HEK293 (cell line): ENCODE results near the gene CWF19L1.

Experiments
- GLIS1 ChIP-seq: fragments of 450-650 bp; formaldehyde crosslinking; IDR thresholded peaks from 2 replicates; pipeline ENCODE4 v1.5.1; 2016; ENCODE audit warnings: missing biosample characterization, missing genetic modification characterization
- KLF10 ChIP-seq: fragments of 450-650 bp; IDR thresholded peaks from 2 replicates; pipeline ENCODE4 v1.5.1; 2018; ENCODE audit warnings: missing biosample characterization, mild to moderate bottlenecking, missing genetic modification characterization
- KLF9 ChIP-seq: fragments of 450-650 bp; formaldehyde crosslinking; IDR thresholded peaks from 2 replicates; pipeline ENCODE4 v1.5.1; 2016; ENCODE audit warnings: missing biosample characterization, missing genetic modification characterization, low read depth
- PRDM1 ChIP-seq: fragments of 450-650 bp; formaldehyde crosslinking; IDR thresholded peaks from 2 replicates; pipeline ENCODE4; 2016; ENCODE audit warnings: missing biosample characterization, missing genetic modification characterization
- TRIM28 ChIP-seq: IDR thresholded peaks from 2 replicates; pipeline ENCODE4 v1.6.1; 2011; ENCODE audit warnings: low read length, control low read depth, borderline replicate concordance
- ZBTB7A ChIP-seq: fragments of 450-650 bp; formaldehyde crosslinking; IDR thresholded peaks from 2 replicates; pipeline ENCODE4 v1.5.1; 2016; ENCODE audit warnings: low read depth, missing biosample characterization, missing genetic modification characterization
- ZBTB8A ChIP-seq: fragments of 450-650 bp; formaldehyde crosslinking; IDR thresholded peaks from 2 replicates; pipeline ENCODE4 v1.5.1; 2016; ENCODE audit warnings: missing biosample characterization, missing genetic modification characterization
- ZFP37 ChIP-seq: fragments of 450-650 bp; formaldehyde crosslinking; IDR thresholded peaks from 2 replicates; pipeline ENCODE4 v1.5.1; 2016; ENCODE audit warnings: missing biosample characterization, missing genetic modification characterization
- ZNF214 ChIP-seq: fragments of 450-650 bp; formaldehyde crosslinking; IDR thresholded peaks from 2 replicates; pipeline ENCODE4 v1.5.1; 2017; ENCODE audit warnings: missing biosample characterization, mild to moderate bottlenecking, missing genetic modification characterization, borderline replicate concordance
- ZNF221 ChIP-seq: fragments of 450-650 bp; formaldehyde crosslinking; IDR thresholded peaks from 2 replicates; pipeline ENCODE4 v1.5.1; 2017; ENCODE audit warnings: missing biosample characterization, missing genetic modification characterization, borderline replicate concordance
- ZNF24 ChIP-seq: fragments of 450-650 bp; formaldehyde crosslinking; IDR thresholded peaks from 2 replicates; pipeline ENCODE4 v1.5.1; 2016; ENCODE audit warnings: missing biosample characterization, missing genetic modification characterization
- ZNF391 ChIP-seq: fragments of 450-650 bp; formaldehyde crosslinking; IDR thresholded peaks from 2 replicates; pipeline ENCODE4 v1.5.1; 2016; ENCODE audit warnings: low read depth, missing biosample characterization, missing genetic modification characterization, borderline replicate concordance
- ZNF501 ChIP-seq: fragments of 450-650 bp; formaldehyde crosslinking; IDR thresholded peaks from 2 replicates; pipeline ENCODE4 v1.5.1; 2016; ENCODE audit warnings: missing biosample characterization, missing genetic modification characterization
- ZNF514 ChIP-seq: fragments of 450-650 bp; formaldehyde crosslinking; IDR thresholded peaks from 2 replicates; pipeline ENCODE4 v1.5.1; 2016; ENCODE audit warnings: missing biosample characterization, missing genetic modification characterization
- ZNF548 ChIP-seq: fragments of 450-650 bp; formaldehyde crosslinking; IDR thresholded peaks from 2 replicates; pipeline ENCODE4 v1.5.1; 2016; ENCODE audit warnings: missing biosample characterization, missing genetic modification characterization
- ZNF600 ChIP-seq: fragments of 450-650 bp; formaldehyde crosslinking; IDR thresholded peaks from 2 replicates; pipeline ENCODE4 v1.5.1; 2016; ENCODE audit warnings: missing biosample characterization, missing genetic modification characterization
- ZNF664 ChIP-seq: fragments of 450-650 bp; formaldehyde crosslinking; IDR thresholded peaks from 2 replicates; pipeline ENCODE4 v1.5.1; 2016; ENCODE audit warnings: missing biosample characterization, missing genetic modification characterization
- TF ChIP-seq, protein P1 (sequence below): fragments of 450-650 bp; formaldehyde crosslinking; IDR thresholded peaks from 2 replicates; pipeline ENCODE4 v1.5.1; 2016; ENCODE audit warnings: missing biosample characterization, missing genetic modification characterization
- TF ChIP-seq, protein P2 (sequence below): fragments of 450-650 bp; formaldehyde crosslinking; conservative IDR thresholded peaks from 2 replicates; pipeline ENCODE4 v1.5.1; 2016; ENCODE audit warnings: low read depth, missing biosample characterization, missing genetic modification characterization
- TF ChIP-seq, protein P3 (sequence below): fragments of 450-650 bp; formaldehyde crosslinking; IDR thresholded peaks from 2 replicates; pipeline ENCODE4 v1.5.1; 2016; ENCODE audit warnings: missing biosample characterization, missing genetic modification characterization
- TF ChIP-seq, protein P4 (sequence below): sonication (generic); formaldehyde crosslinking; IDR thresholded peaks from 2 replicates; pipeline ENCODE4 v1.8.1; 2022; ENCODE audit warnings: mild to moderate bottlenecking, moderate library complexity, missing genetic modification reagents
- TF ChIP-seq, protein P5 (sequence below): fragments of 450-650 bp; formaldehyde crosslinking; optimal IDR thresholded peaks from 2 replicates; pipeline ENCODE3; 2016; ENCODE audit warnings: missing biosample characterization, mild to moderate bottlenecking, missing genetic modification characterization
- TF ChIP-seq, protein P6 (sequence below): fragments of 450-650 bp; formaldehyde crosslinking; IDR thresholded peaks from 2 replicates; pipeline ENCODE4 v1.5.1; 2016; ENCODE audit warnings: missing biosample characterization, missing genetic modification characterization
- TF ChIP-seq, protein P7 (sequence below): fragments of 450-650 bp; formaldehyde crosslinking; IDR thresholded peaks from 2 replicates; pipeline ENCODE4 v1.5.1; 2016; ENCODE audit warnings: missing biosample characterization, missing genetic modification characterization

The CWF19L1 gene

DNA sequence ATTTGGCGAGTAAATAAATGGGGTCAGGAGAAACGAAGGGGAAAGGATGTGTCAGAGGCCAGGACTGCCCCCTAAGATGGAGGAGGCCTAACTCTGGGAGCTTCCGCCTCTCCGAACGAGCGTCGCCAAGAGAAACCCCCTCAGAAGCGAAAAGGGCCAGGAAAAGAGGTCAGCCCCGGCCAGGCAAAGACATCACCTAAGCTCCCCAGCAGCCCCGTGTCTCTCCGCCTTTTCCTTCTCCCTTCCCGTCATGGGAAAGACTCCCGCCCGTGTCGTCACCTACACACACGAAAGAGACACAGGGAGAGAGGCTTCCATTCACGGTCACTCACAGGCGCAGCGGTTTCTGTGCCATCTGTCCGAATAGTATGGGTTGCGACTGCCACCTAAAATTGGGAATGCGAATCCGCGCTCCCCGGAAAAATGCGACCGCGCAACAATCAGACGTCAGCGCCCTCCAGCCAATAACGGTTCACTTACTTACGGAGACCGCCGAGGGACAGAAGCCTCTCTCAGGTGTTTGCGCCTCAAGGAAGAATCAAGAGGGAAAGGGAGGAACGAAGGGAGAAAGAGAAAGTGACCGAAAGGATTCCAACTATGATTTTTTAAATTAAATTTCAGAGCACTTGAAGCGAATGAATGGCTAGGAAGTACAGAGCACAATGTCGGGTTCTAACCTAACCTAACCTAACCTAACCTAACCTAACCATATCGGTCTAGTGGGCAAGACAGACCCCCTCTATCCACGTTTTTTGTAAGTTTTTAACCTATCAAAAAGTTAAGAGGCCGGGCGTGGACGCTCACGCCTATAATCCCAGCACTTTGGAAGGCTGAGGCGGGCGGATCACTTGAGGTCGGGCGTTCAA lies at the start of gene CWF19L1 (continued):
- TF ChIP-seq, protein P1, sequence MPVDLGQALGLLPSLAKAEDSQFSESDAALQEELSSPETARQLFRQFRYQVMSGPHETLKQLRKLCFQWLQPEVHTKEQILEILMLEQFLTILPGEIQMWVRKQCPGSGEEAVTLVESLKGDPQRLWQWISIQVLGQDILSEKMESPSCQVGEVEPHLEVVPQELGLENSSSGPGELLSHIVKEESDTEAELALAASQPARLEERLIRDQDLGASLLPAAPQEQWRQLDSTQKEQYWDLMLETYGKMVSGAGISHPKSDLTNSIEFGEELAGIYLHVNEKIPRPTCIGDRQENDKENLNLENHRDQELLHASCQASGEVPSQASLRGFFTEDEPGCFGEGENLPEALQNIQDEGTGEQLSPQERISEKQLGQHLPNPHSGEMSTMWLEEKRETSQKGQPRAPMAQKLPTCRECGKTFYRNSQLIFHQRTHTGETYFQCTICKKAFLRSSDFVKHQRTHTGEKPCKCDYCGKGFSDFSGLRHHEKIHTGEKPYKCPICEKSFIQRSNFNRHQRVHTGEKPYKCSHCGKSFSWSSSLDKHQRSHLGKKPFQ (tag by site-specific recombination), result no peak
- TF ChIP-seq ZBTB8A (tag by site-specific recombination), result no peak
- TF ChIP-seq, protein P2, sequence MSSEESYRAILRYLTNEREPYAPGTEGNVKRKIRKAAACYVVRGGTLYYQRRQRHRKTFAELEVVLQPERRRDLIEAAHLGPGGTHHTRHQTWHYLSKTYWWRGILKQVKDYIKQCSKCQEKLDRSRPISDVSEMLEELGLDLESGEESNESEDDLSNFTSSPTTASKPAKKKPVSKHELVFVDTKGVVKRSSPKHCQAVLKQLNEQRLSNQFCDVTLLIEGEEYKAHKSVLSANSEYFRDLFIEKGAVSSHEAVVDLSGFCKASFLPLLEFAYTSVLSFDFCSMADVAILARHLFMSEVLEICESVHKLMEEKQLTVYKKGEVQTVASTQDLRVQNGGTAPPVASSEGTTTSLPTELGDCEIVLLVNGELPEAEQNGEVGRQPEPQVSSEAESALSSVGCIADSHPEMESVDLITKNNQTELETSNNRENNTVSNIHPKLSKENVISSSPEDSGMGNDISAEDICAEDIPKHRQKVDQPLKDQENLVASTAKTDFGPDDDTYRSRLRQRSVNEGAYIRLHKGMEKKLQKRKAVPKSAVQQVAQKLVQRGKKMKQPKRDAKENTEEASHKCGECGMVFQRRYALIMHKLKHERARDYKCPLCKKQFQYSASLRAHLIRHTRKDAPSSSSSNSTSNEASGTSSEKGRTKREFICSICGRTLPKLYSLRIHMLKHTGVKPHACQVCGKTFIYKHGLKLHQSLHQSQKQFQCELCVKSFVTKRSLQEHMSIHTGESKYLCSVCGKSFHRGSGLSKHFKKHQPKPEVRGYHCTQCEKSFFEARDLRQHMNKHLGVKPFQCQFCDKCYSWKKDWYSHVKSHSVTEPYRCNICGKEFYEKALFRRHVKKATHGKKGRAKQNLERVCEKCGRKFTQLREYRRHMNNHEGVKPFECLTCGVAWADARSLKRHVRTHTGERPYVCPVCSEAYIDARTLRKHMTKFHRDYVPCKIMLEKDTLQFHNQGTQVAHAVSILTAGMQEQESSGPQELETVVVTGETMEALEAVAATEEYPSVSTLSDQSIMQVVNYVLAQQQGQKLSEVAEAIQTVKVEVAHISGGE (tag by site-specific recombination), result no peak
- TF ChIP-seq, protein P3, sequence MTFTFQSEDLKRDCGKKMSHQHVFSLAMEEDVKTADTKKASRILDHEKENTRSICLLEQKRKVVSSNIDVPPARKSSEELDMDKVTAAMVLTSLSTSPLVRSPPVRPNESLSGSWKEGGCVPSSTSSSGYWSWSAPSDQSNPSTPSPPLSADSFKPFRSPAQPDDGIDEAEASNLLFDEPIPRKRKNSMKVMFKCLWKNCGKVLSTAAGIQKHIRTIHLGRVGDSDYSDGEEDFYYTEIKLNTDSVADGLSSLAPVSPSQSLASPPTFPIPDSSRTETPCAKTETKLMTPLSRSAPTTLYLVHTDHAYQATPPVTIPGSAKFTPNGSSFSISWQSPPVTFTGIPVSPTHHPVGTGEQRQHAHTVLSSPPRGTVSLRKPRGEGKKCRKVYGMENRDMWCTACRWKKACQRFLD (tag by site-specific recombination), result no peak
- 0 out of 2 replicates have a peak, but pooled peaks have one; percentile 65 for TF ChIP-seq TRIM28
- TF ChIP-seq, protein P4, sequence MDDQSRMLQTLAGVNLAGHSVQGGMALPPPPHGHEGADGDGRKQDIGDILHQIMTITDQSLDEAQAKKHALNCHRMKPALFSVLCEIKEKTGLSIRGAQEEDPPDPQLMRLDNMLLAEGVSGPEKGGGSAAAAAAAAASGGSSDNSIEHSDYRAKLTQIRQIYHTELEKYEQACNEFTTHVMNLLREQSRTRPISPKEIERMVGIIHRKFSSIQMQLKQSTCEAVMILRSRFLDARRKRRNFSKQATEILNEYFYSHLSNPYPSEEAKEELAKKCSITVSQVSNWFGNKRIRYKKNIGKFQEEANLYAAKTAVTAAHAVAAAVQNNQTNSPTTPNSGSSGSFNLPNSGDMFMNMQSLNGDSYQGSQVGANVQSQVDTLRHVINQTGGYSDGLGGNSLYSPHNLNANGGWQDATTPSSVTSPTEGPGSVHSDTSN (CRISPR knock-in tag), result 0 out of 2 replicates have a peak, but pooled peaks have one; percentile 49
- TF ChIP-seq, protein P5, sequence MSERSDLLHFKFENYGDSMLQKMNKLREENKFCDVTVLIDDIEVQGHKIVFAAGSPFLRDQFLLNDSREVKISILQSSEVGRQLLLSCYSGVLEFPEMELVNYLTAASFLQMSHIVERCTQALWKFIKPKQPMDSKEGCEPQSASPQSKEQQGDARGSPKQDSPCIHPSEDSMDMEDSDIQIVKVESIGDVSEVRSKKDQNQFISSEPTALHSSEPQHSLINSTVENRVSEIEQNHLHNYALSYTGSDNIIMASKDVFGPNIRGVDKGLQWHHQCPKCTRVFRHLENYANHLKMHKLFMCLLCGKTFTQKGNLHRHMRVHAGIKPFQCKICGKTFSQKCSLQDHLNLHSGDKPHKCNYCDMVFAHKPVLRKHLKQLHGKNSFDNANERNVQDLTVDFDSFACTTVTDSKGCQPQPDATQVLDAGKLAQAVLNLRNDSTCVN (tag by site-specific recombination), result peak; percentile 65
- TF ChIP-seq ZNF221 (tag by site-specific recombination), result no peak
- TF ChIP-seq ZNF514 (tag by site-specific recombination), result no peak
- peak; percentile 76 for TF ChIP-seq ZNF501 (tag by site-specific recombination)
- TF ChIP-seq GLIS1, result no peak
- no peak for TF ChIP-seq KLF9 (tag by site-specific recombination)
- no peak for TF ChIP-seq ZNF600 (tag by site-specific recombination)
- peak; percentile 98 for TF ChIP-seq PRDM1 (tag by site-specific recombination)
- TF ChIP-seq KLF10 (tag by site-specific recombination), result no peak
- no peak; the same call in 1 of the 2 replicates for TF ChIP-seq ZNF664 (tag by site-specific recombination)
- TF ChIP-seq ZNF391 (tag by site-specific recombination), result peak; percentile 75; the same call in 1 of the 2 replicates
- no peak for TF ChIP-seq ZNF214
- TF ChIP-seq ZNF24, result peak; percentile 47; the same call in 1 of the 2 replicates
- TF ChIP-seq ZNF548 (tag by site-specific recombination), result no peak
- TF ChIP-seq, protein P6, sequence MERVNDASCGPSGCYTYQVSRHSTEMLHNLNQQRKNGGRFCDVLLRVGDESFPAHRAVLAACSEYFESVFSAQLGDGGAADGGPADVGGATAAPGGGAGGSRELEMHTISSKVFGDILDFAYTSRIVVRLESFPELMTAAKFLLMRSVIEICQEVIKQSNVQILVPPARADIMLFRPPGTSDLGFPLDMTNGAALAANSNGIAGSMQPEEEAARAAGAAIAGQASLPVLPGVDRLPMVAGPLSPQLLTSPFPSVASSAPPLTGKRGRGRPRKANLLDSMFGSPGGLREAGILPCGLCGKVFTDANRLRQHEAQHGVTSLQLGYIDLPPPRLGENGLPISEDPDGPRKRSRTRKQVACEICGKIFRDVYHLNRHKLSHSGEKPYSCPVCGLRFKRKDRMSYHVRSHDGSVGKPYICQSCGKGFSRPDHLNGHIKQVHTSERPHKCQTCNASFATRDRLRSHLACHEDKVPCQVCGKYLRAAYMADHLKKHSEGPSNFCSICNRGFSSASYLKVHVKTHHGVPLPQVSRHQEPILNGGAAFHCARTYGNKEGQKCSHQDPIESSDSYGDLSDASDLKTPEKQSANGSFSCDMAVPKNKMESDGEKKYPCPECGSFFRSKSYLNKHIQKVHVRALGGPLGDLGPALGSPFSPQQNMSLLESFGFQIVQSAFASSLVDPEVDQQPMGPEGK, result peak; percentile 57
- TF ChIP-seq ZFP37 (tag by site-specific recombination), result peak; percentile 38; the same call in 1 of the 2 replicates
- TF ChIP-seq, protein P7, sequence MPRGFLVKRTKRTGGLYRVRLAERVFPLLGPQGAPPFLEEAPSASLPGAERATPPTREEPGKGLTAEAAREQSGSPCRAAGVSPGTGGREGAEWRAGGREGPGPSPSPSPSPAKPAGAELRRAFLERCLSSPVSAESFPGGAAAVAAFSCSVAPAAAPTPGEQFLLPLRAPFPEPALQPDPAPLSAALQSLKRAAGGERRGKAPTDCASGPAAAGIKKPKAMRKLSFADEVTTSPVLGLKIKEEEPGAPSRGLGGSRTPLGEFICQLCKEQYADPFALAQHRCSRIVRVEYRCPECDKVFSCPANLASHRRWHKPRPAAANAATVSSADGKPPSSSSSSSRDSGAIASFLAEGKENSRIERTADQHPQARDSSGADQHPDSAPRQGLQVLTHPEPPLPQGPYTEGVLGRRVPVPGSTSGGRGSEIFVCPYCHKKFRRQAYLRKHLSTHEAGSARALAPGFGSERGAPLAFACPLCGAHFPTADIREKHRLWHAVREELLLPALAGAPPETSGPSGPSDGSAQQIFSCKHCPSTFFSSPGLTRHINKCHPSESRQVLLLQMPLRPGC, result peak; percentile 15; the same call in 1 of the 2 replicates
- TF ChIP-seq ZBTB7A, result no peak
